SK-N-MC (cell line): Measurements from ENCODE around the gene SHISAL2A.

Experiments
- EZH2 ChIP-seq: fragments of 200-600 bp; sonication (generic); IDR thresholded peaks from one replicate; pipeline ENCODE4 v1.6.1; 2017; ENCODE audit warnings: antibody characterized with exemption
- FOXP2 ChIP-seq: optimal IDR thresholded peaks from 2 replicates; pipeline ENCODE3; 2011; ENCODE audit warnings: mild to moderate bottlenecking, moderate library complexity; ENCODE audit not compliant: insufficient read depth; ENCODE audit errors: extremely low read length, control extremely low read depth
- POLR2AphosphoS5 ChIP-seq: IDR thresholded peaks from 2 replicates; pipeline ENCODE4 v1.6.1; 2012; ENCODE audit warnings: mild to moderate bottlenecking, low read depth, low read length, borderline replicate concordance

- TF ChIP-seq POLR2AphosphoS5 (no peak), EZH2 (no peak), FOXP2 (no peak)
These were observed 40.0 kb downstream of the SHISAL2A start for GRCh38 chr1:52672946-52673345.
